WTC11 (cell line): ENCODE measurements around the gene UBA3. TPM values are rescaled to one million over a fixed set of nuclear protein-coding genes. Genes with fewer than 3 reads are reported as not detected.

ENCODE experiments used
- ATAC-seq: fragments of 200-7000 bp; cut with Tn5 transposase; 2 replicates; pipeline ENCODE4 v1.10.0; 2021; ENCODE audit warnings: mild to moderate bottlenecking, moderate library complexity
- CTCF ChIA-PET: fragments of 300-600 bp; sonication (Branson Sonifier 250); formaldehyde crosslinking; loops from one replicate; lab custom pipeline; 2021; ENCODE audit warnings: antibody characterized with exemption; lab: Charles Lee
- POLR2A ChIA-PET: fragments of 350-600 bp; sonication (Branson Sonifier 250); formaldehyde crosslinking; loops from one replicate; lab custom pipeline; 2021; ENCODE audit warnings: antibody characterized with exemption; lab: Charles Lee
- DNase-seq: peaks from one replicate; pipeline ENCODE4 v3.0.0; 2021; ENCODE audit warnings: low spot score
- H3K27ac Mint-ChIP-seq: 2 replicates; pipeline ENCODE4 v1.8.0; 2021; ENCODE audit warnings: mixed read lengths
- H3K27me3 Mint-ChIP-seq: 2 replicates; pipeline ENCODE4 v1.8.0; 2021; ENCODE audit warnings: low read depth, mild to moderate bottlenecking, moderate library complexity, mixed read lengths
- H3K36me3 Mint-ChIP-seq: 2 replicates; pipeline ENCODE4 v1.8.0; 2021; ENCODE audit warnings: mixed read lengths
- H3K4me1 Mint-ChIP-seq: 2 replicates; pipeline ENCODE4 v1.8.0; 2022; ENCODE audit warnings: mixed read lengths
- H3K4me3 Mint-ChIP-seq: 2 replicates; pipeline ENCODE4 v1.8.0; 2021; ENCODE audit warnings: mild to moderate bottlenecking, moderate library complexity, mixed read lengths
- H3K9me3 Mint-ChIP-seq: 2 replicates; pipeline ENCODE4 v1.8.0; 2021; ENCODE audit warnings: mixed read lengths
- ATF3 ChIP-seq: sonication (generic); formaldehyde crosslinking; conservative IDR thresholded peaks from 2 replicates; pipeline ENCODE4 v1.8.1; 2022; ENCODE audit warnings: mild to moderate bottlenecking, missing genetic modification reagents
- CDX4 ChIP-seq: fragments of 250-450 bp; sonication (Bioruptor Pico); IDR thresholded peaks from 2 replicates; pipeline ENCODE4 v1.9.0; 2021; ENCODE audit warnings: moderate library complexity, mild to moderate bottlenecking, inconsistent platforms, borderline replicate concordance
- ERG ChIP-seq: fragments of 250-450 bp; sonication (Bioruptor Pico); IDR thresholded peaks from 2 replicates; pipeline ENCODE4 v1.8.0; 2021; ENCODE audit warnings: mild to moderate bottlenecking
- ETV6 ChIP-seq: sonication (generic); formaldehyde crosslinking; IDR thresholded peaks from 2 replicates; pipeline ENCODE4 v1.8.1; 2022; ENCODE audit warnings: mild to moderate bottlenecking, missing genetic modification reagents
- FOXP4 ChIP-seq: sonication (generic); formaldehyde crosslinking; IDR thresholded peaks from 2 replicates; pipeline ENCODE4 v1.8.0; 2022; ENCODE audit warnings: mild to moderate bottlenecking, missing genetic modification reagents
- HMGA2 ChIP-seq: fragments of 250-450 bp; sonication (Bioruptor Pico); IDR thresholded peaks from 2 replicates; pipeline ENCODE4 v1.4.0; 2021; ENCODE audit warnings: mild to moderate bottlenecking, moderate library complexity
- JAZF1 ChIP-seq: fragments of 250-450 bp; sonication (Bioruptor Pico); IDR thresholded peaks from 2 replicates; pipeline ENCODE4 v1.9.0; 2021; ENCODE audit warnings: moderate library complexity, mild to moderate bottlenecking, inconsistent platforms
- KAT7 ChIP-seq: sonication (generic); formaldehyde crosslinking; IDR thresholded peaks from 2 replicates; pipeline ENCODE4 v1.8.1; 2023; ENCODE audit warnings: missing genetic modification reagents, mild to moderate bottlenecking, borderline replicate concordance
- MAX ChIP-seq: sonication (generic); formaldehyde crosslinking; IDR thresholded peaks from 2 replicates; pipeline ENCODE4 v1.8.0; 2022; ENCODE audit warnings: mild to moderate bottlenecking, missing genetic modification reagents
- NFATC4 ChIP-seq: fragments of 250-450 bp; sonication (Bioruptor Pico); IDR thresholded peaks from 2 replicates; pipeline ENCODE4 v1.9.0; 2021; ENCODE audit warnings: mild to moderate bottlenecking
- NR1H2 ChIP-seq: sonication (generic); formaldehyde crosslinking; IDR thresholded peaks from 2 replicates; pipeline ENCODE4 v1.9.0; 2021; ENCODE audit warnings: mild to moderate bottlenecking, moderate library complexity, missing genetic modification reagents
- NR2C2 ChIP-seq: sonication (generic); formaldehyde crosslinking; IDR thresholded peaks from 2 replicates; pipeline ENCODE4 v1.8.0; 2022; ENCODE audit warnings: mild to moderate bottlenecking, missing genetic modification reagents
- PRRX2 ChIP-seq: fragments of 250-450 bp; sonication (Bioruptor Pico); IDR thresholded peaks from 2 replicates; pipeline ENCODE4 v1.8.0; 2021; ENCODE audit warnings: mild to moderate bottlenecking
- TEAD4 ChIP-seq: sonication (generic); formaldehyde crosslinking; IDR thresholded peaks from 2 replicates; pipeline ENCODE4 v1.8.0; 2022; ENCODE audit warnings: mild to moderate bottlenecking, missing genetic modification reagents
- TP53 ChIP-seq: sonication (generic); formaldehyde crosslinking; IDR thresholded peaks from 2 replicates; pipeline ENCODE4 v1.8.1; 2023; ENCODE audit warnings: mild to moderate bottlenecking, missing genetic modification reagents
- ZBTB21 ChIP-seq: sonication (generic); formaldehyde crosslinking; IDR thresholded peaks from 2 replicates; pipeline ENCODE4 v1.8.1; 2023; ENCODE audit warnings: mild to moderate bottlenecking, missing genetic modification reagents, borderline replicate concordance
- ZNF121 ChIP-seq: sonication (generic); formaldehyde crosslinking; IDR thresholded peaks from 2 replicates; pipeline ENCODE4 v1.8.0; 2023; ENCODE audit warnings: missing genetic modification reagents
- ZNF138 ChIP-seq: sonication (generic); formaldehyde crosslinking; conservative IDR thresholded peaks from 2 replicates; pipeline ENCODE4 v1.8.1; 2022; ENCODE audit warnings: mild to moderate bottlenecking, moderate library complexity, missing genetic modification reagents
- ZNF219 ChIP-seq: sonication (generic); formaldehyde crosslinking; IDR thresholded peaks from 2 replicates; pipeline ENCODE4 v1.8.0; 2023; ENCODE audit warnings: missing genetic modification reagents, mild to moderate bottlenecking, borderline replicate concordance
- total RNA-seq: library from RNA; stranded (reverse); gene quantifications from 3 replicates; pipeline ENCODE4 v1.2.3, GENCODE V29; 2021

The UBA3 gene
- total RNA-seq, 1 experiment from 2014 or later: 75.0 TPM

- TF ChIP-seq FOXP4 (CRISPR knock-in tag) (no peak), KAT7 (CRISPR knock-in tag) (no peak), MAX (CRISPR knock-in tag) (no peak)
Measured at GRCh38 chr3:69063636-69064035, 16.5 kb downstream of the UBA3 start (continued).

GRCh38 chr3:69059688-69060087, 20.5 kb downstream of the UBA3 start:
- peaks cover 69% of the 10 kb centered on the region for H3K36me3 Mint-ChIP-seq
- H3K4me3 Mint-ChIP-seq: no peak overlapping the region
- ChIA-PET POLR2A (no interaction called here), CTCF (no interaction called here)
- H3K27me3 Mint-ChIP-seq: no peaks in the 10 kb centered on the region
- no peaks in the 10 kb centered on the region for H3K4me1 Mint-ChIP-seq
- H3K9me3 Mint-ChIP-seq: no peaks in the 10 kb centered on the region
- ATAC-seq (no peak), DNase-seq (no peak)
- H3K27ac Mint-ChIP-seq: no peak overlapping the region
- TF ChIP-seq PRRX2 (CRISPR knock-in tag) (no peak), NFATC4 (CRISPR knock-in tag) (no peak), ZNF219 (no peak), HMGA2 (CRISPR knock-in tag) (no peak), ETV6 (CRISPR knock-in tag) (no peak), ERG (CRISPR knock-in tag) (no peak)

GRCh38 chr3:69058947-69059224, 21.3 kb downstream of the UBA3 start:
- ChIA-PET CTCF (interaction anchor here (0.5 kb wide), 1 partner anchor 35 kb away, joined by 3 read pairs; no protein-coding TSS in a partner anchor), POLR2A (no interaction called here)
- peaks cover 69% of the 10 kb centered on the region for H3K36me3 Mint-ChIP-seq
- H3K27me3 Mint-ChIP-seq: no peaks in the 10 kb centered on the region
- no peaks in the 10 kb centered on the region for H3K4me1 Mint-ChIP-seq
- H3K9me3 Mint-ChIP-seq: no peaks in the 10 kb centered on the region
- no peak overlapping the region for H3K4me3 Mint-ChIP-seq
- no peak for TF ChIP-seq CDX4 (CRISPR knock-in tag)
- TF ChIP-seq TEAD4 (CRISPR knock-in tag): no peak
- TF ChIP-seq ZNF138: no peak
- no peak for TF ChIP-seq NR1H2 (CRISPR knock-in tag)
- no peak for TF ChIP-seq ATF3 (CRISPR knock-in tag)
- TF ChIP-seq ZBTB21 (CRISPR knock-in tag): no peak
- no peak for TF ChIP-seq JAZF1 (CRISPR knock-in tag)
- no peak for TF ChIP-seq TP53
- no peak for TF ChIP-seq HMGA2 (CRISPR knock-in tag)
- no peak for TF ChIP-seq NR2C2
- TF ChIP-seq ZNF121 (CRISPR knock-in tag): no peak
- no peak for TF ChIP-seq ETV6 (CRISPR knock-in tag)
- H3K27ac Mint-ChIP-seq: no peak overlapping the region
- no peak for ATAC-seq
- DNase-seq: no peak
